Occipital lobe (tissue), 2 donors: ENCODE data around the gene STIMATE. TPM values are rescaled to one million over a fixed set of nuclear protein-coding genes. Genes with fewer than 3 reads are reported as not detected.

Experiments
- DNase-seq: peaks from one replicate; lab custom pipeline; 2025; lab: John Stamatoyannopoulos, UW
- total RNA-seq: library from RNA; depleted of rRNA; stranded (reverse); fragments of >200 nt; gene quantifications from one replicate; pipeline ENCODE4 v1.2.3, GENCODE V29; 2014

The STIMATE gene
- total RNA-seq, 1 donor from 2014 or later, result 9.2 TPM

- no peak for DNase-seq
Measured at GRCh38 chr3:52870471-52870870, 26.9 kb downstream of the STIMATE start.

- no peak for DNase-seq
Measured at GRCh38 chr3:52866427-52866826, 30.9 kb downstream of the STIMATE start.

DNA sequence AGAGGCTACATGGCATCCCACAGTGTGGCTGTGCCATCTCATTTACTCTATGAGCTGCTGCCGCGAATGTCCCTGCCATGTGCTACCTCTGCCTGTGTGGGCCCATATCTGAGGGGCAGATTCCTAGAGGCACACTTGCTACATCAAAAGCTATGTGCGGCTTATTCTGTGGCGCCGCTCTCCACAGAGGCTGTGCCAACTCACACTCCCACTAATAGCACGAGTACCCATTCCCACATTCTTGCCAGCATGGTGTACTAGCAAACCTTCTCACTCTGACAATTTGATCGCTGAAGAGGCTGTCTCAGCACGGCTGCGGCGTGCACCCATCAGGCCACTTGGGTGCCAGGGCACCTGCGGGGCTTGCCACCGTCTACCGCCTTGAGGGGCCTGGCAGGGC is 31.4 kb downstream of the STIMATE start:
- DNase-seq, result no peak

GRCh38 chr3:52860424-52860768 is 37.0 kb downstream of the STIMATE start:
- no peak for DNase-seq

DNA sequence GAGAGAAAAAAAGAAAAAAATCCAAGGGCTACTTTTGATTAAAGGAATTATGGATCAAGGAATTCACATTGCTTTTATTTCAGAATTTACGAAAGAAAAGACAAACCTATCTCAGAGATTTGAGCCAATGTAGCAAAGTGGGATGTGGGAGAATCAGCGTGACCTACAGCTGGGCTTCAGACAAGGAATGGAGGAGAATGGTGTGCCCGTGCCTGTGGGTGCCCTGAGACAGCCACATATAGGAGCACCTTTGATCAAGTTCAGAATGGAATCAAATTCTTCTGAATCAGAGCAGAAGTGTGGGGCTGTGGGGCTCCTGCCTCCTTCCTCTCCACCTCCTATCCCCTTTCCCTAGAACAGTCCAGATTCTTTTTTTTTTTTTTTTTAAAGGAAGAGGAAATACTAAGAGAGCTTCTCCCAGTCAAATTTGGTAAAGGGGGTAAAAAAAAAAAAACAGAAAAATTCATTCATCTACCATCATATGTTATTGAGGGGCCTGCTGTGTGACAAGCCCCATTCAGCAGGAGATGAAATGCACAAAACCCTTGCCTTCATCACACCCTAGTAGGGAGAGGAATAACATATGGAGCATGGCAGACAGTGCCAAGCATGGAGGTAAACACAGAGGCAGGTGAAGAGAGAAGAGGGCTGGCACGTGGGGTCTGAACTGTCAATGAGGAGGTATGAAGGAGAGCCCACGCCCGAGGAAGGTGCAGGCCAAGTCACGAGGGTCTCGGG is 37.5 kb downstream of the STIMATE start:
- DNase-seq, result no peak

GRCh38 chr3:52857864-52858263 is 39.5 kb downstream of the STIMATE start:
- DNase-seq, result no peak

- no peak for DNase-seq
Measured at GRCh38 chr3:52857133-52857532, 40.2 kb downstream of the STIMATE start.

DNA sequence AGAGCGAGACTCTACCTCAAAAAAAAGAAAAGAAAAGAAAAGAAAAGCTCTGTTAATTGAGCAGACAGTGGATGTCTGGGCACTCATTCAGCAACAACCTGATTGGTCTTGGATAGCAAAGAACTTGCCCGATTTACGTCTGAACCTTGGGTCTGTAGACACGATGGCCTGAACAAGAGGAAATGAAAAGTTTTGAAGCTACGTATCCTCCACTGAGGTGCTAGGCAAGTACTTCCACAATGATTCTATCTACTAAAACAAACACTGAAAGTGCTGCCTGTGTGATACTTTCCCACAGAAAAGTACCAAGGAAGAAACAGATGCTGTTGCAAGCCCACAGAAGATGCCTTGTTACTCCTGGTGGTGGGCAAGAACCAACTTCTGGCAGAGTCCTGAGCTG is 40.7 kb downstream of the STIMATE start:
- no peak for DNase-seq

DNA sequence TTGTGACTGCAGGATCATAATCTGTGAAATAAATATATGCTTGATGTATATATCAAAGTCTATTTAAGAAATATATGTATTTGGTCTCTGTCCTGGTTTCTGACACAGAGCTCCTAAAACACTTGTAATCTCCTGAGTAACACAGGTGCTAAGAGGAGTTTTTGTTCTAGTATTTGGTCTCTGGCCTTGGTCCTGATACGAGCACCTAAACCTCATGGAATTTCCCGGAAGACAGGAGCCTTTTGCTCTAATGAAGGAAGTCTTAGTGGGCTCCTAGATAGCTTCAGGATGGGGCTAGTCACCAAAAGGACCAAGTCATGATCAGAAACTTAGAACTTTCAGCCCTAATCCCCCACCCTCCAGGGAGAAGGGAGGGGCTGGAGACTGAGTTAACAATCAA is 43.3 kb downstream of the STIMATE start:
- DNase-seq, result no peak

GRCh38 chr3:52852419-52852818 is 44.9 kb downstream of the STIMATE start:
- no peak for DNase-seq

DNA sequence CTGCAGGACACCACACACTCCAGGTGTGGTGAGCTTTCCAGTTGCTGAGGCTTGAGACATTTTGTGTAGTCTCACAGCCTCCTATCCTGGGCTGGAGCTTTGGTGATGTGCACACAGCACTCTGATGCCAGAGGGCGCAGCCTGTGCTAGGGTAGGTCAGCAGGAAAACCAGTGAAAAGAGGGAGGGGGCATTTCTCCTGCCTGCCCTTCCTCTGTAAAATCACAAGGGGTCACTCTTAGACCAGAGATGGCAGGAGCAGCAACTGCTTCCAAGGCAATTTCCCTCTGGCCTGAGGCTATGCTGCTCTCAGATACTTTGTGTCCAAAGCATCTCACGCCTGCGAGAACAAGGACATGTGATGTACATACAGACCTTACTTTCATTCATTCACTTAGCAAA is 46.0 kb downstream of the STIMATE start:
- no peak for DNase-seq

DNA sequence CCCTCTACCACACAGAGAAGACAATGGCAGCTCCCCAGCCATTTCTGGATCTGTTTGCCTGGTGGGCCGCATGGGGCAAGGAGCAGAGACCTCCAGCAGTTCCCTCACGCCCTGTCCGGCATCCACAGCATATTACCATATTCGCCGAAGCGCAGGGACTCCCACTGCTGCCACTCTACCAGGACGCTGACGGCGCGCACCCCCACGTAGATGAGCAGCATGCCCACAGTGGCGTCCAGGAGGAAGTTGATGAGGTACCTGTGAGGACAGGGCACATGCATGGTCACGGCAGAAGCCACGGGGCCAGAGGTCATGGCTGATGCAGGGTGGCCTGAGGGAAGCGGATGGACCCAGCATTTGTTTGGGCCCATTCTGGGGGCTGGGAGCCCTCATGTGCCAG is 47.7 kb downstream of the STIMATE start:
- DNase-seq, result no peak

DNA sequence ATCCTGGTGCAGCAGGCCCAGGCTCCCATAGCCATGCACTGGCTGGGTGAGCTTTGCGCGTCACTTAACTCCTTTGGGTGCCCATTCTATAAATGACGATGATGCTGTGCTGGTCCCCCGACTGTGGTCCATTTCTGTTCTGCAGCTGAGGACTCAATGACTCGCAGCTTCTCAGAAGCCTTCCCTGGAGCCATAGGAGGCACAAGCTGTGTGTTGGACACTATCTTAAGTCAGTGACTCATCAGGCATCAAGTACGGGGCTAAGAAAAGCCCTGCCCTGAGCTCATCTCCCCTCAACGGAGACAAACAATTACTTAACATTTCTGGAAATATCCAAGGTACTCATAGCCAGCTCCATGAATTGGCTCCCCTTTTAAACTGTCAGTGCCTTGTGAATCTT is 48.7 kb downstream of the STIMATE start:
- no peak for DNase-seq

GRCh38 chr3:52847726-52848125 is 49.6 kb downstream of the STIMATE start:
- DNase-seq, result no peak

DNA sequence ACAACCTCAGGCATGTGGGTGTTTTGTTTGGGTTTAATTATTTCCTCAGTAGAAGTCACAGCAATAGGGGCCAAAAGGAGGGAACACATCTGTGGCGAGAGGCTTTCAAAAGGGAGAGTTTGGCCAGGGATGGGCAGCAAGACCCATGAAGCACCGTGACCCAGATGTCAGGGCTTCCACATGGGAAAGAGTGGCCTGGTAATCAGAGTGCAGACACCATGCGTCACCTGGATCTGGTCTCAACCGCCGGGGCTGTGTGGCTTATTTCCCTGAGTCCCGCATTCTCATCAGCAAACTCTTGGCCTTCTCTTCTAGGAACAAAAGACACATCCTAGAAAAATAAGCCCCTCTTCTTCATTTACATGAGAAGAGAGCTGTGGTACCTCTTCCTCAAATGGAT is 50.1 kb downstream of the STIMATE start:
- no peak for DNase-seq

- no peak for DNase-seq
Measured at GRCh38 chr3:52846432-52846965, 50.8 kb downstream of the STIMATE start.

GRCh38 chr3:52845691-52846431 is 51.5 kb downstream of the STIMATE start:
- DNase-seq, result no peak

- no peak for DNase-seq
Measured at GRCh38 chr3:52845157-52845556, 52.2 kb downstream of the STIMATE start.

- no peak for DNase-seq
Measured at GRCh38 chr3:52844290-52844975, 52.9 kb downstream of the STIMATE start.

GRCh38 chr3:52843881-52844280 is 53.5 kb downstream of the STIMATE start:
- DNase-seq, result no peak

- DNase-seq, result no peak
Measured at GRCh38 chr3:52843108-52843865, 54.1 kb downstream of the STIMATE start.

GRCh38 chr3:52842424-52842823 is 54.9 kb downstream of the STIMATE start:
- no peak for DNase-seq
